HCT116 (cell line): ENCODE data around the gene SCARF2. TPM values are rescaled to one million over a fixed set of nuclear protein-coding genes. Genes with fewer than 3 reads are reported as not detected.

Source experiments
- ATAC-seq: fragments of 200-7000 bp; cut with Tn5 transposase; 2 replicates; pipeline ENCODE4 v1.9.1; 2020; ENCODE audit warnings: mild to moderate bottlenecking, moderate library complexity
- BruUV-seq: library from RNA; stranded (reverse); fragments of 400-500 nt; replicated peaks from 2 replicates; lab custom pipeline; 2021; lab: Mats Ljungman, UMichigan
- CTCF ChIA-PET: fragments of 300-600 bp; sonication (Branson Sonifier 250); formaldehyde crosslinking; loops from one replicate; lab custom pipeline; 2021; ENCODE audit warnings: antibody characterized with exemption; lab: Charles Lee
- POLR2A ChIA-PET: fragments of 300-600, 350-600 bp; sonication (Branson Sonifier 250); formaldehyde crosslinking; loops from one replicate; lab custom pipeline; 2021; ENCODE audit warnings: antibody characterized with exemption; lab: Charles Lee
- RAD21 ChIA-PET, 2 experiments: fragments of 300-600 bp; sonication (Branson Sonifier 250); formaldehyde crosslinking; loops; one replicate each; lab custom pipeline; 2023; ENCODE audit warnings: low total read pairs in 2 of 2; ENCODE audit not compliant: uncharacterized antibody in 2 of 2, unreplicated experiment in 2 of 2, low non-redundant PET in 1 of 2; lab: Charles Lee
- DNase-seq: peaks from one replicate; pipeline ENCODE4 v3.0.0-alpha.2; 2010; ENCODE audit warnings: low read depth, low spot score
- H2AFZ ChIP-seq: fragments of 200-600 bp; shearing (Covaris generic), sonication (generic); 2 replicates; pipeline ENCODE4 v1.6.1; 2017; ENCODE audit warnings: low read depth, mixed run types, mixed read lengths, antibody characterized with exemption, low read length; ENCODE audit not compliant: poor library complexity, severe bottlenecking
- H3K27ac ChIP-seq: 2 replicates; pipeline ENCODE4 v1.5.1; 2012; ENCODE audit warnings: low read depth, low read length
- H3K27me3 ChIP-seq: fragments of 200-600 bp; sonication (generic); 2 replicates; pipeline ENCODE4 v1.6.1; 2016; ENCODE audit warnings: mixed run types, low read length, mixed read lengths; ENCODE audit not compliant: insufficient read depth
- H3K36me3 ChIP-seq, 2 experiments: fragments of 200-500 bp in 1 of 2; fragments of 200-600 bp in 1 of 2; sonication (Bioruptor generic) in 1 of 2; sonication (generic) in 1 of 2; 2 replicates each; pipeline versions ENCODE4 v1.5.1 to v1.6.1; 2014 to 2016; ENCODE audit warnings: low read length in 2 of 2, inconsistent platforms in 1 of 2, mixed read lengths in 1 of 2, mixed run types in 1 of 2; ENCODE audit not compliant: insufficient read depth in 2 of 2, control insufficient read depth in 1 of 2
- H3K4me1 ChIP-seq, 2 experiments: fragments of 200-600 bp in 1 of 2; sonication (generic) in 1 of 2; 2 replicates each; pipeline versions ENCODE4 v1.5.1 to v1.6.1; 2012 to 2017; ENCODE audit warnings: low read length in 2 of 2, inconsistent platforms in 1 of 2, mild to moderate bottlenecking in 1 of 2, mixed read lengths in 1 of 2, mixed run types in 1 of 2, moderate library complexity in 1 of 2; ENCODE audit not compliant: insufficient read depth in 2 of 2, control insufficient read depth in 1 of 2
- H3K4me2 ChIP-seq: fragments of 200-600 bp; sonication (generic); 2 replicates; pipeline ENCODE4 v1.6.1; 2017; ENCODE audit warnings: mixed run types, low read length, mixed read lengths
- H3K4me3 ChIP-seq, 2 experiments: fragments of 200-600 bp in 1 of 2; sonication (generic) in 1 of 2; replicated peaks in 1 of 2; 2 replicates each; pipeline ENCODE4 v1.5.1; 2011 to 2016; ENCODE audit warnings: low read length in 2 of 2, control low read depth in 1 of 2, low read depth in 1 of 2, mild to moderate bottlenecking in 1 of 2, mixed read lengths in 1 of 2, mixed run types in 1 of 2
- H3K79me2 ChIP-seq: fragments of 200-600 bp; sonication (generic); 2 replicates; pipeline ENCODE4 v1.6.1; 2017; ENCODE audit warnings: mild to moderate bottlenecking, mixed run types, low read length, moderate library complexity, mixed read lengths; ENCODE audit not compliant: insufficient read depth
- H3K9ac ChIP-seq: fragments of 200-600 bp; sonication (generic); 2 replicates; pipeline ENCODE4 v1.6.1; 2016; ENCODE audit warnings: low read length, mixed read lengths
- H3K9me2 ChIP-seq: fragments of 200-600 bp; sonication (generic), shearing (Covaris generic); 2 replicates; pipeline ENCODE4 v1.6.1; 2017; ENCODE audit warnings: mixed run types, mild to moderate bottlenecking, moderate library complexity; ENCODE audit not compliant: insufficient read depth
- H3K9me3 ChIP-seq, 2 experiments: fragments of 200-500 bp in 1 of 2; fragments of 200-600 bp in 1 of 2; sonication (Bioruptor generic) in 1 of 2; sonication (generic) in 1 of 2; 2 replicates each; pipeline ENCODE4 v1.6.1; 2014 to 2017; ENCODE audit warnings: low read length in 2 of 2, mixed read lengths in 2 of 2, inconsistent platforms in 1 of 2, low read depth in 1 of 2, mild to moderate bottlenecking in 1 of 2, mixed run types in 1 of 2, moderate library complexity in 1 of 2; ENCODE audit not compliant: control insufficient read depth in 1 of 2, insufficient read depth in 1 of 2
- H4K20me1 ChIP-seq: fragments of 200-600 bp; sonication (generic), shearing (Covaris generic); 2 replicates; pipeline ENCODE4 v1.6.1; 2017; ENCODE audit warnings: mixed run types, mild to moderate bottlenecking, moderate library complexity; ENCODE audit not compliant: insufficient read depth
- CBX3 ChIP-seq: IDR thresholded peaks from 2 replicates; pipeline ENCODE4 v1.6.1; 2012; ENCODE audit warnings: low read depth
- CEBPB ChIP-seq: IDR thresholded peaks from 2 replicates; pipeline ENCODE4 v1.6.1; 2012; ENCODE audit warnings: low read depth
- EGR1 ChIP-seq: IDR thresholded peaks from 2 replicates; pipeline ENCODE4 v1.6.1; 2012; ENCODE audit warnings: low read depth
- ELF1 ChIP-seq: IDR thresholded peaks from 2 replicates; pipeline ENCODE4 v1.6.1; 2012; ENCODE audit warnings: low read depth, borderline replicate concordance
- EZH2 ChIP-seq: fragments of 200-600 bp; sonication (generic); IDR thresholded peaks from 2 replicates; pipeline ENCODE4 v1.6.1; 2017; ENCODE audit warnings: antibody characterized with exemption, mixed run types
- EZH2phosphoT487 ChIP-seq: fragments of 200-600 bp; IDR thresholded peaks from 2 replicates; pipeline ENCODE4 v1.6.1; 2018; ENCODE audit warnings: antibody characterized with exemption, borderline replicate concordance
- FOSL1 ChIP-seq: IDR thresholded peaks from 2 replicates; pipeline ENCODE4 v1.6.1; 2012; ENCODE audit warnings: low read depth
- JUND ChIP-seq: IDR thresholded peaks from 2 replicates; pipeline ENCODE4 v1.6.1; 2012
- POLR2A ChIP-seq: IDR thresholded peaks from 2 replicates; pipeline ENCODE4 v1.7.0; 2011; ENCODE audit warnings: borderline replicate concordance; ENCODE audit not compliant: insufficient read depth, insufficient read length; ENCODE audit errors: extremely low read depth
- POLR2AphosphoS5 ChIP-seq: IDR thresholded peaks from 2 replicates; pipeline ENCODE4 v1.6.1; 2011; ENCODE audit warnings: mild to moderate bottlenecking, low read depth, low read length, moderate library complexity
- RAD21 ChIP-seq: IDR thresholded peaks from 2 replicates; pipeline ENCODE4 v1.6.1; 2012; ENCODE audit warnings: low read depth, mild to moderate bottlenecking
- SIN3A ChIP-seq: IDR thresholded peaks from 2 replicates; pipeline ENCODE4 v1.6.1; 2012; ENCODE audit warnings: low read depth
- SP1 ChIP-seq: IDR thresholded peaks from 2 replicates; pipeline ENCODE4 v1.6.1; 2012; ENCODE audit warnings: low read depth
- SRF ChIP-seq: IDR thresholded peaks from 2 replicates; pipeline ENCODE4 v1.6.1; 2012; ENCODE audit warnings: low read depth
- TCF7L2 ChIP-seq: IDR thresholded peaks from 2 replicates; pipeline ENCODE4 v1.7.0; 2011; ENCODE audit warnings: borderline replicate concordance, inconsistent platforms; ENCODE audit not compliant: insufficient read depth, insufficient read length; ENCODE audit errors: extremely low read depth
- YY1 ChIP-seq: IDR thresholded peaks from 2 replicates; pipeline ENCODE4 v1.6.1; 2011; ENCODE audit warnings: low read length, low read depth, moderate library complexity, mild to moderate bottlenecking; ENCODE audit not compliant: insufficient replicate concordance; ENCODE audit errors: extremely low read depth
- ZFX ChIP-seq: fragments of 450-650 bp; IDR thresholded peaks from 2 replicates; pipeline ENCODE4 v1.6.1; 2017
- ZNF274 ChIP-seq: fragments of 200-500 bp; sonication (Bioruptor generic); IDR thresholded peaks from 2 replicates; pipeline ENCODE4 v1.6.1; 2014; ENCODE audit warnings: mild to moderate bottlenecking, low read depth, low read length, inconsistent platforms
- intact Hi-C: fragments of 100-400 bp; cut with micrococcal nuclease; formaldehyde crosslinking; loops from 2 replicates; pipeline ENCODE4 v1.10.0; 2022
- total RNA-seq: library from RNA; stranded (reverse); gene quantifications from one replicate; pipeline ENCODE4 v1.2.1, GENCODE V29; 2021; ENCODE audit not compliant: unreplicated experiment
- TF ChIP-seq, protein P1 (sequence below): IDR thresholded peaks from 2 replicates; pipeline ENCODE4 v1.6.1; 2012; ENCODE audit warnings: low read depth
- TF ChIP-seq, protein P2 (sequence below): IDR thresholded peaks from 2 replicates; pipeline ENCODE4 v1.6.1; 2011; ENCODE audit warnings: mild to moderate bottlenecking, low read length, moderate library complexity; ENCODE audit not compliant: insufficient replicate concordance; ENCODE audit errors: extremely low read depth

The SCARF2 gene
- total RNA-seq, 1 experiment from 2014 or later, result 2.5 TPM

DNA sequence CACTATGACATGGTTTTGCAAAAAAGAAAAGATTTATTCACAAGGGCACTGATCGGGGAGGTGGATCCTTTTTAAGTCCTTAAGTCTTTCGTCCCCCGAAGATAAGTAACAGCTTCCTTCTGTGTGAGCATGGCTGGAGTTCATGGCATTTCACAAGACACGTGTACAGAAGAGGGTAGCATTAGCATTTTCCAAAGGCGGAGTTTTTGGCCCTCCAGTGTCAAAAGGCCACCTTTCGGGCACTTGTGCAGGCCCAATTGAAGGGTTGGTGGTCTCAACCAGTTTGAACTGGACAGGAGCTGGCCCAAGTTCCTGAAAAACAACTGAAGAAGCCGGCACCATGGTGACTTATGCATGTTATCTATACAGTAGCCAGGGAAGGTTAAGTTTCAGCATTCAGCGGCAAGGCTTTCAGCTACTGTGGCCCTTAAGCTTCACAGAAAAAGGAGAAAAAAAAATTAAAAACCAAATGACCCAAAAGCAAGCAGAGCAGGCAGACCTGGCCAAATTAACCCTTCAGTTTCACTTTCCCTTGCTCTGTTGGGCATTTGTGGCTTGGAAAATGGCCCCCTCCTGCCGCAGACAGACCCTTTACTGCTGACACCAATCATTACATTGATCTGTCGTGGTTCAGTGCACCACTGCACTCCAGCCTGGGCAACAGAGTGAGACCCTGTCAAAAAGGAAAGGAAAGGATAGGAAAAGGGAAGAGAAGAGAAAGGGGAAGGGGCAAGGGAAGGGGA lies 25.0 kb downstream of the SCARF2 start:
- Histone ChIP-seq H3K9ac (no peak overlapping the region), H3K27ac (no peak overlapping the region), H3K9me3 (no peaks in the 10 kb centered on the region), H4K20me1 (no peaks in the 10 kb centered on the region), H3K36me3 (no peaks in the 10 kb centered on the region), H3K9me2 (no peaks in the 10 kb centered on the region), H3K4me2 (no peak overlapping the region), H3K4me3 (no peak overlapping the region), H3K79me2 (no peaks in the 10 kb centered on the region), H2AFZ (no peak overlapping the region), H3K27me3 (no peaks in the 10 kb centered on the region), H3K4me1 (peaks cover 0 to 4% of the 10 kb centered on the region in 2 experiments; a peak in 1 of 4 replicates)
- ATAC-seq, result no peak
- TF ChIP-seq FOSL1 (no peak), SRF (no peak), CBX3 (no peak), POLR2AphosphoS5 (no peak), ZFX (no peak), ZNF274 (no peak), TCF7L2 (no peak), ELF1 (no peak), RAD21 (no peak), EZH2phosphoT487 (no peak), EGR1 (no peak), CEBPB (no peak), JUND (no peak), SIN3A (no peak), YY1 (no peak), EZH2 (no peak), POLR2A (no peak), SP1 (no peak)
- TF ChIP-seq, protein P1, sequence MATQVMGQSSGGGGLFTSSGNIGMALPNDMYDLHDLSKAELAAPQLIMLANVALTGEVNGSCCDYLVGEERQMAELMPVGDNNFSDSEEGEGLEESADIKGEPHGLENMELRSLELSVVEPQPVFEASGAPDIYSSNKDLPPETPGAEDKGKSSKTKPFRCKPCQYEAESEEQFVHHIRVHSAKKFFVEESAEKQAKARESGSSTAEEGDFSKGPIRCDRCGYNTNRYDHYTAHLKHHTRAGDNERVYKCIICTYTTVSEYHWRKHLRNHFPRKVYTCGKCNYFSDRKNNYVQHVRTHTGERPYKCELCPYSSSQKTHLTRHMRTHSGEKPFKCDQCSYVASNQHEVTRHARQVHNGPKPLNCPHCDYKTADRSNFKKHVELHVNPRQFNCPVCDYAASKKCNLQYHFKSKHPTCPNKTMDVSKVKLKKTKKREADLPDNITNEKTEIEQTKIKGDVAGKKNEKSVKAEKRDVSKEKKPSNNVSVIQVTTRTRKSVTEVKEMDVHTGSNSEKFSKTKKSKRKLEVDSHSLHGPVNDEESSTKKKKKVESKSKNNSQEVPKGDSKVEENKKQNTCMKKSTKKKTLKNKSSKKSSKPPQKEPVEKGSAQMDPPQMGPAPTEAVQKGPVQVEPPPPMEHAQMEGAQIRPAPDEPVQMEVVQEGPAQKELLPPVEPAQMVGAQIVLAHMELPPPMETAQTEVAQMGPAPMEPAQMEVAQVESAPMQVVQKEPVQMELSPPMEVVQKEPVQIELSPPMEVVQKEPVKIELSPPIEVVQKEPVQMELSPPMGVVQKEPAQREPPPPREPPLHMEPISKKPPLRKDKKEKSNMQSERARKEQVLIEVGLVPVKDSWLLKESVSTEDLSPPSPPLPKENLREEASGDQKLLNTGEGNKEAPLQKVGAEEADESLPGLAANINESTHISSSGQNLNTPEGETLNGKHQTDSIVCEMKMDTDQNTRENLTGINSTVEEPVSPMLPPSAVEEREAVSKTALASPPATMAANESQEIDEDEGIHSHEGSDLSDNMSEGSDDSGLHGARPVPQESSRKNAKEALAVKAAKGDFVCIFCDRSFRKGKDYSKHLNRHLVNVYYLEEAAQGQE, result no peak
- TF ChIP-seq, protein P2, sequence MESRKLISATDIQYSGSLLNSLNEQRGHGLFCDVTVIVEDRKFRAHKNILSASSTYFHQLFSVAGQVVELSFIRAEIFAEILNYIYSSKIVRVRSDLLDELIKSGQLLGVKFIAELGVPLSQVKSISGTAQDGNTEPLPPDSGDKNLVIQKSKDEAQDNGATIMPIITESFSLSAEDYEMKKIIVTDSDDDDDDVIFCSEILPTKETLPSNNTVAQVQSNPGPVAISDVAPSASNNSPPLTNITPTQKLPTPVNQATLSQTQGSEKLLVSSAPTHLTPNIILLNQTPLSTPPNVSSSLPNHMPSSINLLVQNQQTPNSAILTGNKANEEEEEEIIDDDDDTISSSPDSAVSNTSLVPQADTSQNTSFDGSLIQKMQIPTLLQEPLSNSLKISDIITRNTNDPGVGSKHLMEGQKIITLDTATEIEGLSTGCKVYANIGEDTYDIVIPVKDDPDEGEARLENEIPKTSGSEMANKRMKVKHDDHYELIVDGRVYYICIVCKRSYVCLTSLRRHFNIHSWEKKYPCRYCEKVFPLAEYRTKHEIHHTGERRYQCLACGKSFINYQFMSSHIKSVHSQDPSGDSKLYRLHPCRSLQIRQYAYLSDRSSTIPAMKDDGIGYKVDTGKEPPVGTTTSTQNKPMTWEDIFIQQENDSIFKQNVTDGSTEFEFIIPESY, result no peak
- ChIA-PET CTCF (interaction anchor here (1.1 kb wide), 1 partner anchor 10 kb away, joined by 3 read pairs; no protein-coding TSS in a partner anchor), POLR2A (no interaction called here), RAD21 (no interaction called here)
- BruUV-seq, result no TSS peak
- intact Hi-C loops, result no loop called here
- DNase-seq, result no peak
